MCF 10A (cell line): ENCODE measurements around the gene TPGS1. TPM values are rescaled to one million over a fixed set of nuclear protein-coding genes. Genes with fewer than 3 reads are reported as not detected.

Experiments
- BruUV-seq: library from RNA; stranded (reverse); fragments of 400-500 nt; replicated peaks from 2 replicates; lab custom pipeline; 2021; lab: Mats Ljungman, UMichigan
- CTCF ChIA-PET: fragments of 300-600 bp; sonication (Branson Sonifier 250); formaldehyde crosslinking; extraction: SDS; loops from one replicate; lab custom pipeline; 2021; ENCODE audit warnings: antibody characterized with exemption, inconsistent platforms; lab: Yijun Ruan, JAX
- POLR2A ChIA-PET: fragments of 300-600, 350-650 bp; sonication (Branson Sonifier 250); formaldehyde crosslinking; extraction: SDS; loops from one replicate; lab custom pipeline; 2020; ENCODE audit warnings: antibody characterized with exemption, inconsistent platforms; lab: Yijun Ruan, JAX
- DNase-seq: peaks from one replicate; pipeline ENCODE4 v3.0.0-alpha.2; 2018; ENCODE audit not compliant: unreplicated experiment
- H3K27ac Mint-ChIP-seq: one replicate; pipeline ENCODE4 v1.8.0; 2022; ENCODE audit warnings: mild to moderate bottlenecking, low read depth, mixed read lengths; ENCODE audit not compliant: unreplicated experiment
- H3K27me3 Mint-ChIP-seq: one replicate; pipeline ENCODE4 v1.8.0; 2022; ENCODE audit warnings: mixed read lengths; ENCODE audit not compliant: insufficient read depth, unreplicated experiment
- H3K36me3 Mint-ChIP-seq: one replicate; pipeline ENCODE4 v1.8.0; 2022; ENCODE audit warnings: mild to moderate bottlenecking, moderate library complexity, mixed read lengths; ENCODE audit not compliant: insufficient read depth, unreplicated experiment
- H3K4me1 Mint-ChIP-seq: one replicate; pipeline ENCODE4 v1.8.0; 2022; ENCODE audit warnings: mixed read lengths; ENCODE audit not compliant: insufficient read depth, unreplicated experiment
- H3K4me3 Mint-ChIP-seq: one replicate; pipeline ENCODE4 v1.8.0; 2022; ENCODE audit warnings: mild to moderate bottlenecking, moderate library complexity, mixed read lengths; ENCODE audit not compliant: unreplicated experiment
- H3K9me3 Mint-ChIP-seq: one replicate; pipeline ENCODE4 v1.8.0; 2022; ENCODE audit warnings: mixed read lengths; ENCODE audit not compliant: unreplicated experiment
- CTCF ChIP-seq: fragments of 200-600 bp; IDR thresholded peaks from one replicate; pipeline ENCODE4 v1.8.0; 2022; ENCODE audit warnings: antibody characterized with exemption, mild to moderate bottlenecking; ENCODE audit not compliant: unreplicated experiment
- intact Hi-C: fragments of 100-400 bp; cut with micrococcal nuclease; formaldehyde crosslinking; loops from 2 replicates; pipeline ENCODE4 v1.14.1; 2022
- total RNA-seq: library from RNA; stranded (reverse); gene quantifications from 2 replicates; pipeline ENCODE4 v1.2.3, GENCODE V29; 2022

The TPGS1 gene
- total RNA-seq, 1 experiment from 2014 or later: 11.9 TPM

- ChIA-PET CTCF (interaction anchor here (0.6 to 1.5 kb wide), 2 partner anchors 12 to 1737 kb away, joined by 3 to 4 read pairs; no protein-coding TSS in a partner anchor), POLR2A (no interaction called here)
- Mint-ChIP-seq H3K4me3 (no peak overlapping the region), H3K4me1 (no peaks in the 10 kb centered on the region), H3K9me3 (peaks cover 9% of the 10 kb centered on the region), H3K27me3 (peaks cover 20% of the 10 kb centered on the region), H3K36me3 (peaks cover 8% of the 10 kb centered on the region), H3K27ac (no peak overlapping the region)
- TF ChIP-seq CTCF: no peak
- BruUV-seq: no TSS peak
- no peak for DNase-seq
- intact Hi-C loops: no loop called here
Measured at GRCh38 chr19:497869-498510, 9.3 kb upstream of the TPGS1 start.

- no peak for TF ChIP-seq CTCF
- Mint-ChIP-seq H3K27me3 (peaks cover 20% of the 10 kb centered on the region), H3K27ac (no peak overlapping the region), H3K36me3 (peaks cover 6% of the 10 kb centered on the region), H3K4me3 (no peak overlapping the region), H3K9me3 (peaks cover 6% of the 10 kb centered on the region), H3K4me1 (no peaks in the 10 kb centered on the region)
- CTCF ChIA-PET: interaction anchor here (1.5 kb wide), 1 partner anchor 12 kb away, joined by 4 read pairs; no protein-coding TSS in a partner anchor
- intact Hi-C loops: no loop called here
- BruUV-seq: no TSS peak
- no peak for DNase-seq
- POLR2A ChIA-PET: no interaction called here
Measured at GRCh38 chr19:498511-498891, 8.8 kb upstream of the TPGS1 start.

- ChIA-PET CTCF (no interaction called here), POLR2A (no interaction called here)
- DNase-seq: no peak
- intact Hi-C loops: no loop called here
- Mint-ChIP-seq H3K9me3 (peaks cover under 1% of the 10 kb centered on the region), H3K4me1 (no peaks in the 10 kb centered on the region), H3K27ac (no peak overlapping the region), H3K36me3 (peaks cover 6% of the 10 kb centered on the region), H3K27me3 (peaks cover 20% of the 10 kb centered on the region), H3K4me3 (no peak overlapping the region)
- no peak for TF ChIP-seq CTCF
- BruUV-seq: no TSS peak
Measured at GRCh38 chr19:498977-499623, 8.2 kb upstream of the TPGS1 start.

GRCh38 chr19:501646-502045 lies 5.7 kb upstream of the TPGS1 start:
- no peak for DNase-seq
- no peaks in the 10 kb centered on the region for H3K4me1 Mint-ChIP-seq
- POLR2A ChIA-PET: no interaction called here
- no peaks in the 10 kb centered on the region for H3K9me3 Mint-ChIP-seq
- intact Hi-C loops: loop anchor here (10.0 kb wide), 1 partner anchor 117 kb away; no protein-coding TSS in a partner anchor
- H3K27me3 Mint-ChIP-seq: peaks cover 20% of the 10 kb centered on the region
- peaks cover 6% of the 10 kb centered on the region for H3K36me3 Mint-ChIP-seq
- H3K4me3 Mint-ChIP-seq: no peak overlapping the region
- CTCF ChIA-PET: no interaction called here
- H3K27ac Mint-ChIP-seq: no peak overlapping the region
- no peak for TF ChIP-seq CTCF
- BruUV-seq: no TSS peak
